Activated gamma-delta T cell (primary cell): Measurements from ENCODE around the gene ATP2C1.
A peak's percentile ranks its signal among the peaks of the same experiment; 100 is the strongest.
"Not testable (repeated sequence)": the region's sequence is repeated elsewhere in the genome, so short reads cannot be mapped to it uniquely, and the experiment has no call there.

Source experiments
- DNase-seq: peaks from one replicate; lab custom pipeline; 2025; lab: John Stamatoyannopoulos, UW
- total RNA-seq, 2 donors: gene quantifications; one replicate each; lab custom pipeline; 2026; lab: John Stamatoyannopoulos, UW

ATP2C1 gene, protein sequence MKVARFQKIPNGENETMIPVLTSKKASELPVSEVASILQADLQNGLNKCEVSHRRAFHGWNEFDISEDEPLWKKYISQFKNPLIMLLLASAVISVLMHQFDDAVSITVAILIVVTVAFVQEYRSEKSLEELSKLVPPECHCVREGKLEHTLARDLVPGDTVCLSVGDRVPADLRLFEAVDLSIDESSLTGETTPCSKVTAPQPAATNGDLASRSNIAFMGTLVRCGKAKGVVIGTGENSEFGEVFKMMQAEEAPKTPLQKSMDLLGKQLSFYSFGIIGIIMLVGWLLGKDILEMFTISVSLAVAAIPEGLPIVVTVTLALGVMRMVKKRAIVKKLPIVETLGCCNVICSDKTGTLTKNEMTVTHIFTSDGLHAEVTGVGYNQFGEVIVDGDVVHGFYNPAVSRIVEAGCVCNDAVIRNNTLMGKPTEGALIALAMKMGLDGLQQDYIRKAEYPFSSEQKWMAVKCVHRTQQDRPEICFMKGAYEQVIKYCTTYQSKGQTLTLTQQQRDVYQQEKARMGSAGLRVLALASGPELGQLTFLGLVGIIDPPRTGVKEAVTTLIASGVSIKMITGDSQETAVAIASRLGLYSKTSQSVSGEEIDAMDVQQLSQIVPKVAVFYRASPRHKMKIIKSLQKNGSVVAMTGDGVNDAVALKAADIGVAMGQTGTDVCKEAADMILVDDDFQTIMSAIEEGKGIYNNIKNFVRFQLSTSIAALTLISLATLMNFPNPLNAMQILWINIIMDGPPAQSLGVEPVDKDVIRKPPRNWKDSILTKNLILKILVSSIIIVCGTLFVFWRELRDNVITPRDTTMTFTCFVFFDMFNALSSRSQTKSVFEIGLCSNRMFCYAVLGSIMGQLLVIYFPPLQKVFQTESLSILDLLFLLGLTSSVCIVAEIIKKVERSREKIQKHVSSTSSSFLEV
- 89.2 to 104 reads per million in 2 donors for total RNA-seq

- peak; percentile 84 for DNase-seq
Observed at GRCh38 chr3:130893376-130894129, at the start of gene ATP2C1. TSS of gene ATP2C1 (plus strand) at chr3:130894084. CDS start at chr3:130894770, 686 bp downstream.

- DNase-seq, result no peak
Observed at GRCh38 chr3:130844462-130844861, 49.4 kb upstream of the ATP2C1 start.

- no peak for DNase-seq
Observed at GRCh38 chr3:130846181-130846580, 47.7 kb upstream of the ATP2C1 start.

- DNase-seq, result no peak
Observed at GRCh38 chr3:130849091-130849552, 44.8 kb upstream of the ATP2C1 start.

DNA sequence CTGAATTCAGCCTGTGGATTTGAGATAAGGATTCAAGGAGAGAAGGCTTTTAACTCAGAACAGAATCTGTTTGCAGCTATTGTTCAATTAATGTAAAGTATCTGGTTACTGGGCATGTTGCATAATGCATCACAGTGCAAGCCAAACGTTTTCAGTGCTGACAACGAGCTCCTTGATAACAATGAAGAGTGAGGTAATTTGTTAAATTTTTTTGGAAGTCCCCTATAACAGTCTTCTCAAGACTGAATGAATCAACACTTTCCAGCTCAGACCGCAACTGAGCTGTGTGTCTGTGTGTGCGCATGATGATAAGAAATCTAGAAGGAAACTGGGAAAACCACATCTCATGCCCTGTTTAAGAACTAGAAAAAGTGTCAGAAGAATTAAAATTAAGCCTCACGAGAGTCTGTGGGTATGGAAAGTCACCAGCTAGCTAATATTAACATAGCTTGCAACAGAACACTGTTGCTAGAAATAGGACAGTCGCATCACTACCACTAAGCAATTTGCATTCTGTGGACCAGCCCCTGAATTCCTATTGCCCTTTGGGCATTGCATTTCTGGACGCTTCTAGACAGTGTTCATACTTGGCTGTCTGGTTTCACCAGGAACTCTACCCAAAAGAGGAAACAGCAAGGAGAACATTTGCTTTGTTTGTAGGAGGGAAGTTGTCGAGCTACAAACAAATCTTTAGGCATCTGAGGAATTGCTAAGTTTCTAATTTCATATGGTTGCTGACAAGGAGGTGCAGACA, 43.7 kb upstream of the ATP2C1 start:
- DNase-seq, result no peak

DNA sequence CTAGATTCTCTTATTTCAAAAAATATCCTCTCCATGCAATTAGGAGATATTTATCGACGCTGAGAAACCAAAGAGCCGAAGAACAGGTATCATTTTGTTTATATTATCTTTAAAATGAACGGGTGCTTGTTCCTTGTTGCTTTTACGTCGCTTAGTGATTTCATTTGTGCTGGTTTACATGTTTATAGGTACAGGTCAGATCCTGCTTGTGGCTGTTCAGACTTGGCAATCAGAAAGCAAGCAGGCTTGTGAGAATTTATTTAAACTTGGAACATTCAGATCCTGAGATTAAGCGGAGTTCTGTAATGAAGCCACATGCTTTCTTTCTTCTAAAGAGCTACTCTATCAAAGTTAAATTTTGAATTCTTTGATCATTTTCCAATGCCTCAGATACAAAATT, 43.0 kb upstream of the ATP2C1 start:
- DNase-seq, result no peak

DNA sequence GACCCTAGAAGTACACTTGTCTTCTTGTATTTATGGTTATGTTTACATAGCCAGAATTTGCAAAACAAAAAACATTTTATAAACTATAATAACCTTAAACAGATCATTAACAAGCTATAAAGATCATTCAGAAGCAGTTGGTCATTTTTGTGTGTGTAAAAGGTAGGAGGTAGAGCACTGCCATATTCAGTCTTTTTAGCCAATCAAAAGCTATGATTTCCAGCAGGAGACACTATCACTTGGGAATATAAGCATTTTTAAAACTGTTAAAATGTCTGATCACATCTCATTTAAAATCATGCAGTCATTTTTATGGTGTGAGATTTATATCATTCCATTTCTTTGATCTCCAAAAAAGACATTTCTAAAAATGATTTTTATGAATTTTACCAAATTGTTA, 42.6 kb upstream of the ATP2C1 start:
- DNase-seq, result no peak

DNA sequence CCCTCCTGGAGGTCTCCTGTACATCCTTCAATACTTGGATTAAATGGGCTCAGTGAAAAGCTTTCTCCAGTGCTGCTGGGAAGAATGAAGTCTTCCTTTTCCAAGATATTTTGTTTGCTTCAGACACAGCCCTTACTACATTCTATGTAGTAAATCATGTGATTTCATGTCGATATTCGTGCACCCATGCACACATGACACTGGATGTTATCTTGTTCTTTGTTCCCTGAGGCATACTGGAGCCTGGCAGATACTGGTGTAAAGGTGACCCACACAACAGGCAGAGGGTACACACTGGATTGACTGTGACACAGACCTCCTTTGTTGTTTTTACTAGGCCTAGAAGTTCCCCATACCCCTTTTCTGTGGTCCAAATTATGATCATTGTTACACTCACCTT, 40.3 kb upstream of the ATP2C1 start:
- DNase-seq, result no peak

GRCh38 chr3:130854208-130854864, 39.5 kb upstream of the ATP2C1 start:
- DNase-seq, result no peak

- DNase-seq, result no peak
Observed at GRCh38 chr3:130857336-130858026, 36.4 kb upstream of the ATP2C1 start.

DNA sequence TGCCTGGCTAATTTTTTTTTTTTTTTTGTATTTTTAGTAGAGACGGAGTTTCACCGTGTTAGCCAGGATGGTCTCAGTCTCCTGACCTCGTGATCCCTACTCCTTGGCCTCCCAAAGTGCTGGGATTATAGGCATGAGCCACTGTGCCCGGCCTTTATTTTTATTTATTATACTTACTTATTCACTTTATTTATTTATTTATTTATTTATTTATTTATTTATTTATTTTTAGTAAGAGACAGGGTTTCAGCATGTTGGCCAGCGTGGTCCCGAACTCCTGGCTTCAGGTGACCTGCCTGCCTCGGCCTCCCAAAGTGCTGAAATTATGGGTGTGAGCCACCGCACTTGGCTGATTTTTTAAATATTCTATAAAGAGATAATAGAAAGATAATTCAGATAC, 31.8 kb upstream of the ATP2C1 start:
- not testable (repeated sequence) for DNase-seq

- no peak for DNase-seq
Observed at GRCh38 chr3:130865489-130865888, 28.4 kb upstream of the ATP2C1 start.

GRCh38 chr3:130866327-130866726, 27.6 kb upstream of the ATP2C1 start:
- no peak for DNase-seq

- DNase-seq, result no peak
Observed at GRCh38 chr3:130870423-130870822, 23.5 kb upstream of the ATP2C1 start.

DNA sequence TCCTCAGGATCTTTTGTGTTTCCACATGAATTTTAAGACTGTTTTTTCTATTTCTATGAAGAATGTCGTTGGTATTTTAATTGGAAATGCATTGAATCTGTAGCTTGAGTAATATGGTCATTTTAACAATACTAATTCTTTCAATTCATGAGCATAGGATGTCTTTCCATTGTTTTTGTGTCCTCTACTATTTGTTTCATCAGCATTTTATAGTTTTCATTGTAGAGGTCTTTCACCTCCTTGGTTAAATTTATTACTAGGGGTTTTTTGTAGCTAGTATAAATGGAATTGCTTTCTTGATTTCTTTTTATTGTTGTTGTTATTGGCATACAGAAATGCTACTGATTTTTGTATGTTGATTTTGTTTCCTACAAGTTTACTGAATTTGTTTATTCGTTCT, 17.3 kb upstream of the ATP2C1 start:
- DNase-seq, result no peak

DNA sequence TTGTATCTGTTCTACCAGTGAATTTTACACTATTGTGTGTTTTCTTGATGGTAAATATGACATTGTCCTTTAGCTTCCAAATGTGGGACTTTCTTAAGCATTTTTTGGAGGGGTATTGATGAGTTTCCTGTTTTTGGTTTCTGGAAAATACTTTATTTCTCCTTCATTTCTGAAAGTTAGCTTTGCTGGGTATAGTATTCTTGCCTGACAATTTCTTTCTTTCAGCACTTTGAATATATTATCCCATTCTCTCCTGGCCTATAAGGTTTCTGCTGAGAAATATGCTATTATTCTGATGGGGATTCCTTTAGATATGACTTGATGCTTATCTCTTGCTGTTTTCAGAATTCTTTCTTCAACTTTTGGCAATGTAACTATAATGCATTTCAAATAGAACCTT, 15.4 kb upstream of the ATP2C1 start:
- DNase-seq, result no peak

GRCh38 chr3:130889416-130889946, 4.4 kb upstream of the ATP2C1 start:
- no peak for DNase-seq

- no peak for DNase-seq
Observed at GRCh38 chr3:130892759-130893375, 1.0 kb upstream of the ATP2C1 start.
